Prostate gland (tissue), 2 donors: ENCODE measurements around the gene RPS4Y2.

Experiments used
- POLR2A ChIP-seq: fragments of 450-650 bp; IDR thresholded peaks from one replicate; pipeline ENCODE4 v1.6.1; 2016; ENCODE audit warnings: antibody characterized with exemption, mild to moderate bottlenecking
- TF ChIP-seq, protein P1 (sequence below), 4 experiments: fragments of 200-600 bp in 2 of 4; fragments of 450-650 bp in 2 of 4; sonication (generic) in 2 of 4; IDR thresholded peaks; 1 replicate in 3 of 4; 2 replicates in 1 of 4; pipeline ENCODE4 v1.5.1; 2016 to 2019; ENCODE audit warnings: antibody characterized with exemption in 4 of 4, mild to moderate bottlenecking in 2 of 4, moderate library complexity in 2 of 4

DNA sequence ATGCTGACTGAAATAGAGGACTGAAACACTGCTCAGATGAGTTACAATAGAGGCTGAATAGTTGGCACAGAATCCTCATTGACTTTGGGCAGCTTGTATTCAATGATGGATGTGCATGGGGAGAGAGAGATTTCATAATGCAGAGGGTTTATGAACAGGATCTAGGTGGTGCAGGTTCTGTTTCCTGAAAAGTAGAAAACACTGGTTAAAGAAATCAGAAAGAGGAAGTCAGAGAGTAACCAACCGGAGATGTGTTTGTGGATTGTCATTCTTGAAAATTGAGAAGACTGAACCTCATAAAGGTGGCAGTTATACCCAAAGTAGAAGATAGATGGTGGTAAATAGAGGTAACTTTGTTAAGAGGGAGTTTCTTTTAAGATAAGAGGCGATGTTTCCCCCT lies 8.0 kb downstream of the RPS4Y2 start:
- TF ChIP-seq, protein P1, sequence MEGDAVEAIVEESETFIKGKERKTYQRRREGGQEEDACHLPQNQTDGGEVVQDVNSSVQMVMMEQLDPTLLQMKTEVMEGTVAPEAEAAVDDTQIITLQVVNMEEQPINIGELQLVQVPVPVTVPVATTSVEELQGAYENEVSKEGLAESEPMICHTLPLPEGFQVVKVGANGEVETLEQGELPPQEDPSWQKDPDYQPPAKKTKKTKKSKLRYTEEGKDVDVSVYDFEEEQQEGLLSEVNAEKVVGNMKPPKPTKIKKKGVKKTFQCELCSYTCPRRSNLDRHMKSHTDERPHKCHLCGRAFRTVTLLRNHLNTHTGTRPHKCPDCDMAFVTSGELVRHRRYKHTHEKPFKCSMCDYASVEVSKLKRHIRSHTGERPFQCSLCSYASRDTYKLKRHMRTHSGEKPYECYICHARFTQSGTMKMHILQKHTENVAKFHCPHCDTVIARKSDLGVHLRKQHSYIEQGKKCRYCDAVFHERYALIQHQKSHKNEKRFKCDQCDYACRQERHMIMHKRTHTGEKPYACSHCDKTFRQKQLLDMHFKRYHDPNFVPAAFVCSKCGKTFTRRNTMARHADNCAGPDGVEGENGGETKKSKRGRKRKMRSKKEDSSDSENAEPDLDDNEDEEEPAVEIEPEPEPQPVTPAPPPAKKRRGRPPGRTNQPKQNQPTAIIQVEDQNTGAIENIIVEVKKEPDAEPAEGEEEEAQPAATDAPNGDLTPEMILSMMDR (IDR thresholded peaks at IDR 0.05), result no peak
- TF ChIP-seq POLR2A, result no peak
